Motor neuron (in vitro differentiated cells): ENCODE measurements around the gene DEFB132. TPM values are rescaled to one million over a fixed set of nuclear protein-coding genes. Genes with fewer than 3 reads are reported as not detected.

Source experiments
- ATAC-seq, 8 experiments: fragments of 200-7000 bp; cut with Tn5 transposase; replicated peaks in 6 of 8; 2 replicates each; pipeline ENCODE4 v1.8.0; 2021; ENCODE audit warnings: mild to moderate bottlenecking in 8 of 8, moderate library complexity in 8 of 8
- H3K27ac ChIP-seq, 2 donors: fragments of 250-450 bp; sonication (Bioruptor Pico); 2 replicates each; pipeline ENCODE4 v1.9.0; 2021; ENCODE audit warnings: antibody characterized with exemption in 2 of 2, mild to moderate bottlenecking in 2 of 2, moderate library complexity in 1 of 2
- H3K4me1 ChIP-seq, 2 donors: fragments of 250-450 bp; sonication (Bioruptor Pico); replicated peaks in 1 of 2; 2 replicates each; pipeline ENCODE4 v1.6.1; 2021; ENCODE audit warnings: antibody characterized with exemption in 2 of 2, mild to moderate bottlenecking in 2 of 2, moderate library complexity in 1 of 2
- H3K4me3 ChIP-seq, 5 donors: fragments of 250-450 bp; sonication (Bioruptor Pico); 2 replicates each; pipeline ENCODE4 v1.9.0; 2021; ENCODE audit warnings: antibody characterized with exemption in 5 of 5, mild to moderate bottlenecking in 5 of 5, moderate library complexity in 4 of 5
- WGBS, 10 experiments: fragments of 450-650 bp; shearing (Covaris generic); methylation state at CpG; one replicate each; pipeline ENCODE4 v1.0.0; 2022; 5-methylcytosine and 5-hydroxymethylcytosine counted together
- in situ Hi-C, 9 experiments: fragments of 400-800 bp; cut with MboI; loops; one replicate each; pipeline ENCODE4 v1.15.0; 2021; ENCODE audit warnings: low sequenced_read_pairs in 9 of 9, low pct_unique_long_range_greater_than_20kb in 2 of 9; ENCODE audit not compliant: unreplicated experiment in 9 of 9
- total RNA-seq, 8 experiments: library from RNA; unstranded; fragments of 300-600 nt; gene quantifications; 2 replicates each; pipeline versions ENCODE4 v1.2.3 to v1.2.4, GENCODE V29; 2022

Gene DEFB132
- total RNA-seq, 8 experiments from 2014 or later: 0.15 to 0.52 TPM; not detected in 6

DNA sequence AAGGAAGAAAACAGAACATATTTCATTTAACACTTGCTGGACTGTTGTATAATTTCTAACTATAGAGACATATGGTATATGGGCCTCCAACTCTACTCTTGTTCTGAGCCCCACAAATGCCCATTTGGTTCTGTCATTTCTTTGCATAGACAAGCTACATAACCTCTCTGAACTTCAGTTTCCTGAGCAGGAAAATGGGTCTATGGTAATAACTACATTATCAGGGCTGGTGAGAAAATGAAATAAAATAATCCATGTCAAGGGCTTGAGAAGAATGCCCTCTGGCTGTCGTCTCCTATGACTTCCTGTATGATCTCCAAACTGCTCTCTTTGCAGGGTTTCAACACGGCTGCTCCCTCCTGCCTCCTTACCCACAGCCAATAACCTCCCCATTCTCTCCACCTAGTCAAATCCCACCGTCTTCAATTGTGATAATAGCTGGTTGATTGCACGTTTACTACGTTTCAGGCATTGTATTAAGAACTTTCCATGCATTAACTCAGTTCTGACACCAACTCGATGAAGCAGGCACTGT is 51.8 kb downstream of the DEFB132 start:
- peak; percentile 4 to 25 (median 12) for ATAC-seq
- in situ Hi-C loops: no loop called here
- WGBS, 10 experiments: 0 to 30% (median 8%) methylated on average over 1 to 4 of the region's 6 CpGs; no CpG with 5 or more reads in 4 of the 10 experiments

DNA sequence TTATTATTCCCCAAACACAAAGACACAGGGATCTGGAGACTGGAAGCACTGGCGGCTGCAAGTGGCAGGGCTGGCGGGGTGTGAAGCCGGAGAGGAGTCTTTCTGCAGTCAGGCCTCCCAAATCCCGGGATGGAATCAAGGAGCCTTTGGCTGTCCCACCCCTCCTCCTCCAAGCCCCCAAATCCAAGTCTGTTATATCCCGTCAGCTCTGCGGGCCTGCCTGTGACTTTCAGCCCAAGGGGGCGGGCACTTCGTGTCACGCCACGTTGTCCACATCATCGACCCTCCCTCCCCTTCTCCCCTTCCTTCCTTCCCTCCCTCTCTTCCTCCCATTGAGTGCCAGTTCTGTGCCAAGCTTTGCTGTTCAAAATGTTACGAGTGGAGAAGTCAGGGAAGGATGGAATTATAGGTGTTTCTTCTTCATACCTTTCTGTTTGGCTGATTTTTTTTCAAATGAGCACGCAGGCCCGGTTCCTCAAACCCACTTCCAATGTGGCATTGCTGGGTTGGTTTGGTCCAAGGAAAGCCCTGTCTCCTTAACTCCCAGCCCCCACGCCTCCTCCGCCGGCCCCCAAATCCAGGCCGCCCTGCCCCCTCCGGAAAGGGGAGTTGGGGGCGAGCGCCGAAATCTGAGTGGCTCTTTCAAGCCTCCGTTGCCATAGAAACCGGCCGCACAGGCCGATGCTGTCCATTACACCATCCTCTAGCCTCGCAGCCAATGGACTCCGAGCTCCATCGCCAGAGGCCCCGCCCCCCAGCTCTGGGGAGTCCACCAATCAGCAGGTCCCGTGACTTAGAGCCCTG is 52.5 kb downstream of the DEFB132 start:
- peaks cover 9 to 14% of the 10 kb centered on the region in 2 donors for H3K4me1 ChIP-seq
- 0 to 37% (median 0%) methylated on average over 2 to 7 of the region's 31 CpGs; no CpG with 5 or more reads in 5 of the 10 experiments for WGBS, 10 experiments
- in situ Hi-C loops: no loop called here
- ATAC-seq: peak; percentile 96 to 99 (median 98)
- peak overlapping the region; percentile 96 to 98 for H3K27ac ChIP-seq
- peak overlapping the region; percentile 45 to 50 (median 49) for H3K4me3 ChIP-seq

More for the DNA sequence above, 51.8 kb downstream of the DEFB132 start:
- peak overlapping the region; percentile 45 to 50 (median 49) for H3K4me3 ChIP-seq
- peak overlapping the region; percentile 96 to 98 for H3K27ac ChIP-seq
- peaks cover 9 to 14% of the 10 kb centered on the region in 2 donors for H3K4me1 ChIP-seq

DNA sequence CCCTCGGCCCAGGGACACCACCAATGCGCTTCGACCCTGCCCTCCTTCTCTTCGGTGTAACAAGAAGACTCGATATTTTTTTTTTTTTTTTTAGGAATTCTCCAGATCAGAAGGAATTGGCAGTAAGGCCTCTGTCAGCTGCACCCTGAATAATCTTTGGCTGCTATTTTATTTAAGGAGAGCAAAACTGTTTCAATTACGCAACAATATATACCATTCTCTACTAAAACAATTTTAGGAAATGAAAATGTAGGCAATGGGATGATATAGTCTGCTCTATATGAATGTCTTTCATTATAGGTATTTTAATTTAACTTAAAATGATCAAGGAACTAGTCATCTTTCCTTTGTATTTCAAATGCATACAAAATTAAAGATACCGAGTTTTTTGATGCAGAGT is 53.1 kb downstream of the DEFB132 start:
- in situ Hi-C loops: no loop called here
- no peak for ATAC-seq
- peak overlapping the region; percentile 21 to 53 for H3K27ac ChIP-seq
- peak overlapping the region; percentile 6 to 48 (median 11) for H3K4me3 ChIP-seq
- WGBS, 10 experiments: 0 to 22% (median 0%) methylated on average over 1 to 7 of the region's 7 CpGs; no CpG with 5 or more reads in 1 of the 10 experiments
- peaks cover 9 to 14% of the 10 kb centered on the region in 2 donors for H3K4me1 ChIP-seq

Other genes starting within 250 kb of the DEFB132 start
- gene DEFB125, start 170.1 kb upstream of the DEFB132 start, total RNA-seq: under 1 TPM in 2 of 8 experiments, not detected in 6; 0.23 to 0.71 TPM
- not detected for gene DEFB126, start 115.1 kb upstream of the DEFB132 start, total RNA-seq
- not detected for gene DEFB127, start 100.3 kb upstream of the DEFB132 start, total RNA-seq
- not detected for gene DEFB128, start 68.0 kb upstream of the DEFB132 start, total RNA-seq
- gene DEFB129, start 30.5 kb upstream of the DEFB132 start, total RNA-seq: not detected
- 10 to 100 TPM in 2 of 8 experiments, 1 to 10 TPM in 6; 2.4 to 11.7 (median 8.0) TPM for gene C20orf96, start 33.0 kb downstream of the DEFB132 start, total RNA-seq
- 10 to 100 TPM; 14.3 to 31.7 (median 20.6) TPM for gene ZCCHC3, start 39.8 kb downstream of the DEFB132 start, total RNA-seq
- gene SOX12, start 67.8 kb downstream of the DEFB132 start, total RNA-seq: 10 to 100 TPM in 7 of 8 experiments, 1 to 10 TPM in 1; 5.0 to 26.6 (median 19.0) TPM
- gene NRSN2, start 89.4 kb downstream of the DEFB132 start, total RNA-seq: 10 to 100 TPM; 24.6 to 50.3 (median 31.4) TPM
- gene TRIB3, start 123.0 kb downstream of the DEFB132 start, total RNA-seq: 10 to 100 TPM; 10.2 to 78.5 (median 33.6) TPM
- 100 to 1,000 TPM in 1 of 8 experiments, 10 to 100 TPM in 7; 24.7 to 101 (median 45.5) TPM for gene RBCK1, start 150.6 kb downstream of the DEFB132 start, total RNA-seq
- gene TBC1D20, start 204.8 kb downstream of the DEFB132 start, total RNA-seq: 10 to 100 TPM; 13.1 to 31.4 (median 20.3) TPM